GM19099 (cell line): ENCODE results near the gene MRPS18A.

ENCODE experiments used
- POLR2A ChIP-seq: IDR thresholded peaks from 3 replicates; pipeline ENCODE4 v1.6.1; 2011; ENCODE audit warnings: low read depth; ENCODE audit not compliant: insufficient read length; ENCODE audit errors: extremely low read depth

MRPS18A gene

GRCh38 chr6:43687437-43688347 is at the start of gene MRPS18A:
TSS of gene MRPS18A (minus strand) at chr6:43687791. CDS start at chr6:43687779, 12 bp downstream.
- TF ChIP-seq POLR2A: peak; percentile 93

DNA sequence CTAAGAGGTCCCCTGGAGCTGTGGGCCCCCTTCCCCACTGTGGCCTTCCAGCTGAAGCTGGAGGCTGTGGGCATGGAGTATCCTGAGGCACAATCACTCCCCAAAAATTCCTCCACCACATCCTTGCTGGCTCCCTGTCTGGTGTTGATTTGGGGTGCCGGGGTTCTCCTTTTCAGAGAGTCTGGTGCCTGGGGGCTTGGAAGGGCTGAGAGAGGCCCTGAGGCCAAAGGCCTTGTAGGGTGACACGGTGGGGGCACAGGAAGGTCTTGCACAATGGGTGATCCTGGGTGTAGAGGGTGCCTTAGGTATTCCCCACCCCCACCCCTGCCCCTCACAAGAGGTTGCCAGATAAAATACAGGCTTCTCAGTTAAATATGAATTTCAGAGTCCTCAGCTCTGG is 49.3 kb upstream of the MRPS18A start:
- no peak for TF ChIP-seq POLR2A

GRCh38 chr6:43736211-43736786 is 48.7 kb upstream of the MRPS18A start:
- TF ChIP-seq POLR2A: no peak

DNA sequence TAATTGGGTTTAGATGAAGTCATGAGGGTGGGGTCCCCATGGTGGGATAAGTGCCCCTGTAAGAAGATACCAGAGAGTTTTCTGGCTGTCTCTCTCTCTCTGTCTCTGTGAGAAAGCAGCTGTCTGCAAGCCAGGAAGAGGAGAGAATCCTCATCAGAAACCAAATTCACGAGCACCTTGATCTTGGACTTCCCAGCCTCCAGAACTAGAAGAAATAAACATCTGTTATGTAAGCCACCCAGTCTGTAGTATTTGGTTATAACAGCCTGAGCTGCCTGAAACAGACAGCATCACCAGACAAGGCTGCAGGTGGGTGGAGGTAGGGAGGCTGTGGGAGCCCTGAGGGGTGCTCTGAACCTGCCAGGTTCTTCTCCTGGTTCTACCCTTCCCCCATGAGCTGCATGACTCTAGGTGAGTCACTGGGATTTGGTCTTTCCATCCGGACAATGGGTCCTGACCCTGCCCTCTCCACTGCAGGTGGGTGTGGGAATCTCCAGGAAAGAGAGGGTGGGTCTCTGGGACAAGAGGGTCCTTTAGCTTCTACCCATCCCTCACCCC is 48.1 kb upstream of the MRPS18A start:
- no peak for TF ChIP-seq POLR2A

DNA sequence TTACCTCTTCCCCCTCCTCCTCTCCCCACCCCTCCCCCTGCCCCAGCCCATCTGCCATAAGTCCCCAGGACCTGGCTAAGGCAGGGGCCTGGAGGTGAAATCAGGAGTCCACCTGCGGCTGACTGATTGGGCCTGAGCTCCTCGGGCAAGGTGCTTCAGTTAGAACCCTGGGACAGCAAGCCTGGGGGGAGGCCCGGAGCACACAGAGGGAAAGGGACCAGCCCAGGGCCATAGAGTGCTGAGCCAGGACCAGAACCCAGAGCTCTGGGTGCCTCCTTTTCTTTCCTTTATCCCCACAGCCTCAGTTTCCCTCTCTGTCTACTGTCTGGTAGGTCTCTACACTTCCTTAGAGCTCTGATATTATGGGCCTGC is 46.7 kb upstream of the MRPS18A start:
- TF ChIP-seq POLR2A: no peak

DNA sequence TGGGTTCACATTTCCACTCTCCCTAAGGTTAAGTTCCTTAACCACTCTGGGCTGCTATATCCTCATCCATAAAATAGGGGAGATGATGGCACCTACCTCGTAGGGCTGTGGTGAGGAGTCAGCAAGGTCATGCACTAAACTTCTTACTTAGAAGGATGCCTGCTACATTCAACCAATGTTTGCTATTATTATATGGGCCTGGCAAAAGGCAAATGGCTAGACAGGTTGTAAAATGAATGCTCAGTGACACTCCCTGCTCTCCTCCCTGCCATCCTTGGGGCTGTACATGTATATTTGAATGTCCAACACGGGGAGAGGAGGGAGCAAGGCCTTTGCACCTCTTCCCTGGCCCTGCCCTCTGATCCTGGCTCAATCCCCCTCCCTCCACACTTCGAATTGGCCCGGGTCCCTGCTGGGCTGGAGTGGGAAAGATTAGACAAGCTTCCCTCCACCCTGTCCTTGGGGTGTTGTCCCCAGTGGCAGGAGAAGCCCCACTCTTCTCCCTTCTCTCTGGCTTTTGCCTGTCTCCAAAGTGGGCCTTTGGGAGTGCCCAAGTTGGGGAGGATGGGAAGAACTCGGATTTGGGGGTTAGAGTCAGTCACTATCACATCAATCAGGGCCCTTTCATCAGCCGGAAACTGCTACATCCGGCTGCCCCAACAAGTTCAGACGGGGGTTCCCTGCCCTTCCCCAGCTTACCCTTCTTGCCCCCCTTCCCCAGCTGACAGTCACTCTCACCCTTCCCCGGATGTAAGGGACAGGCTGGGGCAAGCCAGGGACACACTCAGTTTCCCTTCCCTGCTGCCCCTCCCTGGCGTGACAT is 46.1 kb upstream of the MRPS18A start:
- TF ChIP-seq POLR2A: peak; percentile 19

DNA sequence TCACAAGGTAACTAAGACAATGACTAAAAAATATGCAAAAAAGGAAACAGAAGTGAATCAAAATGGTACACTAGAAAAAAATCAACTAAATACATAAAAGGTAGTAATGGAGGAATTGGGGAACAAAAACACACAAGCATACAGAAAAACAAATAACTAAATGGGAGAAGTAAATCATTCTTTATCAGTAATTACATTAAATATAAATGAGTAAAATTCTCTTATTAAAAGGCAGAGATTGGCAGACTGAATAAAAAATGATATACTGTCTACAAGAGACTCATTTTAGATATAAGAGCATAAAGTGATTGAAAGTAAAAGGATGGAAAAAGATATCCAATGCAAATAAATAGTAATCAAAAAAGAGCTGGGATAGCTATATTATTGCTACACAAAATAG is 43.0 kb upstream of the MRPS18A start:
- TF ChIP-seq POLR2A: no peak

- TF ChIP-seq POLR2A: no peak
These were observed 41.9 kb upstream of the MRPS18A start for GRCh38 chr6:43729537-43729936.

- no peak for TF ChIP-seq POLR2A
These were observed 41.0 kb upstream of the MRPS18A start for GRCh38 chr6:43728586-43728985.

DNA sequence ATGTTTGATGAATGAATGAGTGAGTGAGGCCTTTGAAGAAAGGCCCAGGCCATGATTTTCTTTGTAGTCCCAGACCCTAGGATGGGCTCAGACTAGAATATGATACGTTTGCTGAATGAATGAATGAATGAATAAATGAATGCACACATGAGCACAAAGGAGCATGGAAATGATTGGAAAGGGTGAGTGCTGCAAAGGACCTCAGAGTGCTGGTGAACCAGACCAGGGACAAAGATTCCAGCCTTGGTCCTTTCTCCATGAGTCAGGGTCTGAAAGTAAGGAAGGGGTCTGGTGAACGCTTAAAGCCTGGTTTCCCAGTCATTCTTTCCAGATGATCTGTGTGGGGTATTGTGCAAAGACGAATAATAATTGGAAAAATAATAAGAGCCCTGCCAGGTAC is 40.0 kb upstream of the MRPS18A start:
- no peak for TF ChIP-seq POLR2A

- TF ChIP-seq POLR2A: no peak
These were observed 38.3 kb upstream of the MRPS18A start for GRCh38 chr6:43725643-43726580.

- TF ChIP-seq POLR2A: peak; percentile 28
These were observed 37.5 kb upstream of the MRPS18A start for GRCh38 chr6:43724914-43725642.

GRCh38 chr6:43724354-43724753 is 36.8 kb upstream of the MRPS18A start:
- TF ChIP-seq POLR2A: no peak

DNA sequence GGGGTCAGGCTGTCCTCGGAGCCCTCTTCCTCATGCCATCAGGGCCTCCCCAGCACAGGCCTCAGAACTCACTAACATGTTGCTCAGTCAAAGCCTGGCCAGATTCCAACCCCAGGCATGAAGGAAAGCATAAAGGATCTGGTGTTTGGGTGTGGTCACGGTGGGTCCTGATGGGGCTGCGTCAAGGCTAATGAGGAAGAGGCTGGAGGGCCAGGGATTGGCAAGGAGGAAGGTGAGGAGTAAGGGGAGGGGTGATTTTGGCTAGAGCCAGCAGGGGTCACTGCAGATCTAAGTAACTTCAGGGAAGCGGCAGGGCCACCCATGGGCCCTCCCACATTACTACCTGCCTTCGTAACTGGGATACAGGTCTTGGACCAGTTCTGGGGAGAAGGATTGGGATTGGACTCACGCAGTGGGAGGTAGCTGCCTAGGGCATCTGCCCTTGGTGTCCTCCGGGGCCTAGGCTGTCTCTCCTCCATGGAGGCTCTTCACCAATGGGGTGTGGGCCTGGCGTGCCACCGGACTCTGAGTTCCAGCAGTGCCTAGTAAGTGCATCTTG is 36.2 kb upstream of the MRPS18A start:
- TF ChIP-seq POLR2A: no peak
